ENCODE measurements around the gene ZNF644.

GRCh38 chr1:90926971-90927370 lies 94.9 kb downstream of the ZNF644 start:
- TF ChIP-seq CTCF (IDR thresholded peaks at IDR 0.05) (no peak), EZH2 (IDR thresholded peaks at IDR 0.05; ENCODE audit: borderline replicate concordance, insufficient read depth, low read depth, low read length, poor library complexity, severe bottlenecking) (no peak)
